HG03060 (cell line): Measurements from ENCODE around the gene SNRPA1.
"Not testable (repeated sequence)": the region's sequence is repeated elsewhere in the genome, so short reads cannot be mapped to it uniquely, and the experiment has no call there.

ENCODE experiments used
- ATAC-seq: cut with Tn5 transposase; IDR thresholded peaks from one replicate; pipeline ENCODE4 v1.9.1; 2021; ENCODE audit warnings: low read depth, moderate number of reproducible peaks; ENCODE audit not compliant: unreplicated experiment

SNRPA1 gene

GRCh38 chr15:101296418-101297405 lies 1.7 kb upstream of the SNRPA1 start:
- ATAC-seq, result no peak

DNA sequence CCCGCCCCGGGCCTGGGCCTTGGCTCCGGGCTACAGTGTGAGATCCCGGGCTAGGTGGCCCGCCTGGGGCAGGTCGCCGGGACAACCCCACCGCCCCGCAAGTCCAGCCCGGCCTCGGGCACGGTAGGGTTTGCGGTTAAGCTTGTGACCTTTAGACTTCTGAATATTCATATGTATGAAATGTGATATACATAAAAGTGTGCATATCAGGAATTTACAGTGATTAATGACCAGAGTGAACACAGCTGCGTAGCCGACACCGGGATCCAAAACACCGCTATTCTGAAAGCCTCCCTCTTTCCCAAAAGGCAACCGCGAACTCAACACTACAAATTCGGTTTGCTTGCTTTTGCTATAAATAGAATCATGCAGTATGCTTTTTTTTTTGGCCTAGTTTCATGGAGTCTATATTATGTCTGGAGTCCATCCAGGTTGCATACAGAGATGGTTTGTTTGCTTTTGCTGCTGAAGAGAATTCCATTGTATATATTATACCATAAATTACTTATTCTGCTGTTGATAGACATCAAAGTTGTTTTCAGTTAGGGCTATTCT lies 636 bp upstream of the SNRPA1 start:
- ATAC-seq, result no peak

DNA sequence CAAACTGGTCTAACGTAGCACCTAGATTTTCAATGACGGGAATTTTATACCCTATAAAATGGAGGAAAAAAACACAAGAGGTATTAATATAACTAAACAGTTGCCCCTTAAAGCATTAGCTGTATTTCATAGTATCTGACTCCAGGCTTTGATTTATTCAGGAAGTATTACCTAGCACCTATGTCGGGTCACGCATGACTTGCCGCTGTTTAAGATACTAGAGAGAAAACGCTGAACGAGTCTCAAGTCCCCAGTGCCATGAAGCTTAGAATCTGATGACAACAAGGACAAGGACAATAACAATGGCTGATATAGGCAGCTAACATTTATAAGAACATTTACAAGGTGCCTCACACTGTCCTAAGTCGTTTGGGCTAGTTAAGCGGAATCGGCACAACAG lies 1.9 kb downstream of the SNRPA1 start:
- no peak for ATAC-seq

GRCh38 chr15:101288905-101289513 lies 6.0 kb downstream of the SNRPA1 start:
- ATAC-seq, result no peak

- ATAC-seq, result not testable (repeated sequence)
Observed at GRCh38 chr15:101287342-101287741, 7.7 kb downstream of the SNRPA1 start.

DNA sequence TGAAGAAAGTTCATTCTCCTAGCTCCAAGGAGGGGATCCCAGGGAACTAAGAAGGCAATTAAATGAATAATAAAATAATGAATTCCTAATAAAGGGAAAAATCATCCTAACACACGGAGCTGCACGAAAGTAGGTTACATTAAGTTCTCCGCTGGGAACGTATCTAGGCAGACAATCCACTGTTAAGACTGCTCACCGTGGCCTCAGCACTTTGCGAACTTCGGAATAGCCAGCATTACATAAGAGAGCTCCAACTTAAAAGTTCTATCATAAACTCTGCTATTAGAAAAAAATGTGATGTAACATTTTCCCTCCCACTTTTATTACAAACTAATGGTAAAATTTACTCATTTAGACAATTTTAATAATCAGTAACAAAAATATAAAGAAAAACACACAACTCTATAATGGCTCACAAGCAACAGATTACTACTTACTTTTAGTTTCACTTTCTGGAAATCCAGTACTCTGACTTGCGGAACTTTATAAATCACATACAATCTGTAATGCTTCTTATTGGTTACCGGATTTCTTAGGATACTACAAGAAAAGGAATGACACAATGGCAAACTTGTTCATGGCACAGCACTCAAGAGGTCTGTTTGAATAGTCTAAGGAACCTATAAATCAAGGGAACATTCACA lies 8.5 kb downstream of the SNRPA1 start:
- ATAC-seq, result no peak

DNA sequence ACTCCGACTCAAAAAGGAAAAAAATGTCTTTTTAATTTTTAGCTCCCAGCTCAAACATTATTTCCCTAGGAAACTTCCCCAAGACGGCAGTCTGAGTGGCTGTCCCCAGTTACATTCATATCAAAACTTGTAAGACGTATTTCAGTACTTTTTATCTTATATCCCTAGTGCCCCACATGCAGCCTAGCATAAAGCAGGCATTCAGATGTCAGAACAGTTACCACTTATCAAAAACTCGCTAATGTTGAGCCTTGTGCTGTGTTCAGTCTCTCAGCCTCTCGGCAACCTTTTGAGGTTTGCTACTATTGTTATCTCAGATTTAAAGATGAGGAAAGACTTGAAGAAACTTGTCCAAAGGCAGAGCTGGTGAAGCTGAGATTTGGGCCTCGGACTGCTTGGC lies 11.1 kb downstream of the SNRPA1 start:
- ATAC-seq, result no peak

GRCh38 chr15:101280007-101280406 lies 15.0 kb downstream of the SNRPA1 start:
- ATAC-seq, result no peak

GRCh38 chr15:101277943-101278564 lies 17.0 kb downstream of the SNRPA1 start:
- ATAC-seq, result no peak

DNA sequence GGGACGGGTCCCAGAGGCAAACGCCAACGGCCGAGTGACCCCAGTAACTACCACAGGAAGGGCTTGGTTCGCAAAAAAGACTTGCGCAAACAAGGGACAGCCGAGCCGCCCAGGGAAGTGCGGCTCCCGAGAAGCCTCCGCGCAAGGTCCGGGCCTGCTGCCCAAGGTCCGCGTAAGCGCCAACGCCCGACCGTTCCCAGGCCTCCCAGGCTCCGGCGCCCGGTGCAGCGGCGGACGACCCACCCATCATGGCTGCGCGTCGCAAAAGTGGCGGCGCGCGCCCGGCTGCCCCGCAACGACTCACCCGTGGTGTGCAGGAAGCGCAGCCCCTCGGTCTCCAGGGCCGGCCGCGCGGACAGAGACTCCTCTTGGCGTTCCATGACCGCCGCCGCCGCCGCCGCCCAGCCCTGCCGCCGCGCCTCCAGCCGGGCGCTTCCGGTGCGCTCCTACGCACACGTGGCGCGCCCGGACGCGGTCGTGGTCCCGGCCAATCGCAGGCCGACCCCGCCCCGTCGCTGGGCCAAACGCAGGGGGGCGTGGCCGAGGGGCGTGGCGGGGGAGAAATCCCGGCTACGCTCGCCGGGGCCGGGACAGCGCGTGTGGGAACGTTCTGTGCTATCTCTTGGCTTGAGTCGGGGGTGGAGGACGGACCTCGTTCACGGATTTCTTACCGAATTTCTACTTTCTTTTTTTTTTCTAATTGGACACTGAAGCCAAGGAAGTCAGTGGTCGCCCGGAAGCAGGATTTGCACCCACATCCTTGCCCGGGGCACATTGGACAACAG lies 17.8 kb downstream of the SNRPA1 start, which contains the start of gene SELENOS:
Gene SELENOS (minus strand): TSS at position 448 of the 785 bp plus-strand sequence. CDS start 68 bp downstream, at position 380.
- peak; percentile 24 for ATAC-seq

GRCh38 chr15:101276501-101277037 lies 18.5 kb downstream of the SNRPA1 start:
- ATAC-seq, result peak; percentile 35

- no peak for ATAC-seq
Observed at GRCh38 chr15:101275018-101275417, 20.0 kb downstream of the SNRPA1 start.

DNA sequence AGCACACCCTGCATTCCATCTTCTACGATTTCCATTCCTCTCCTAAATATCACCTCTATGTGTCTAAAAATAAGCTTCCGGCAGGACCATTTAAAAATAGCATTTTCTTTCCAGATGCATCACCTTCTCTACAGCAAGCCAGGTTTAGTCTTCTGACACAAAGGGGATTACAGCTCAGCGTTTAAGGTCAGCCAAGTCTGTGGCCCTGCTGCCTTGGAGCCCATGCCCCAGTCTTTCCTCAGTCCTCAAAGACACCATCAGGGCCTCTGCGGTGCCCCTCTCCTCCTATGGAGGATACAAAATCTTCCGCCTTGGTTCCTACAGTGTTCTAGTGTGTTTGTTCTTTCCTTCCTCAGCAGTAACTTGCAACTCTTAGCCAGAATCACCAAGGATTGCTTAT lies 21.5 kb downstream of the SNRPA1 start:
- ATAC-seq, result no peak

DNA sequence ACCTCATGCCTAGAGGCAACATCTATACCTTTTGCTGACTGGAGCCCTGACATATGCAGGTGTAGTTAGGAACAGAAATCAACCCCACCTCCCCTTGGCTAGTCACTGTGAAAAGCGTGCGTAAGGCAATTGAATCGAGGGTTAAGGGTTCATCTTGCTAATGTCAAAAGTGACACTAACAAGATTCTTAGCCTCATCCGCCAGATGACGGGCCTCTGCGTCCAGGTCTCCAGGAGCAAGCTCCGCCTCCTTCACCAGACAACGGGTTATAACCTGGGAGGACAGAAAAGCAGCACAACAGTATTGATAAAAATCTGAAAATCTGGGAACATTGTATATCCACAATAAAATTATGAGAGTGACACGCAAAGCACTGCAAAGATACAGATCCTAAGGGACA lies 22.5 kb downstream of the SNRPA1 start:
- no peak for ATAC-seq

DNA sequence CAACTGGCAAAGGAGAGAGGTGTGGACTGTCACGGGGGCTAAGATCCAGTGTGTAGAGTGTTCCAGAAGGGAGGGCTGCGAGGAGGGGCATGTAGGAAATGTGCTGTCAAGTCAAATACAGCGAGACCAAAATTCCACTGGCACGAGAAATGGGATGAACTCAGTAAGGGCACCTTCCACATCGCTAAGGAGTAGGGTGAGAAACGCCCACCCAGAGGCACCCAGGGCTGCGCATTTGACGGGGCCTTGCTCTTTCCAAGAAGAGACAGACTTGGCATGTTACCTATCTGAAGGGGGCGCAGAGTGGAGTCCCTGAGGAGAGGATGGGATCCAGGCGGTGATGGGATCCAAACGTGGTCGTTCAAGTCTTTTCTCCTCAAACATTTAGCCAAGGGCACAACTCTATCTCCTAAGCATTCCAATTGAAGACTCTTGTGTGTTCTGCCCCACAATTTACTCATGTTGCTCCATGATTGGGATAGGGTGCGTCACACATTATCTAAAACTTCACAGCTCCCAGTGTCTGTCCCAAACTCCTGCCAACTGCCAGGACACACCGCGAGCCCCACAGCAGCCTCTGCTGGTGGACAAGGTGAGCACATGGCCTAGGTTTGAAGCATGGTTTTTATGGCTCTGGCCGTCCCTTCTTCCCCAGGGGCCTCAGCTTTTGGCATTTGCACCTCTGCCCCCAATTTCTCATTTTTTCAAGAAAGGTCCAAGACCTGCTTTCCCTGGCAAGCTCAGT lies 25.4 kb downstream of the SNRPA1 start:
- ATAC-seq, result no peak

- ATAC-seq, result no peak
Observed at GRCh38 chr15:101267320-101268104, 27.5 kb downstream of the SNRPA1 start.

DNA sequence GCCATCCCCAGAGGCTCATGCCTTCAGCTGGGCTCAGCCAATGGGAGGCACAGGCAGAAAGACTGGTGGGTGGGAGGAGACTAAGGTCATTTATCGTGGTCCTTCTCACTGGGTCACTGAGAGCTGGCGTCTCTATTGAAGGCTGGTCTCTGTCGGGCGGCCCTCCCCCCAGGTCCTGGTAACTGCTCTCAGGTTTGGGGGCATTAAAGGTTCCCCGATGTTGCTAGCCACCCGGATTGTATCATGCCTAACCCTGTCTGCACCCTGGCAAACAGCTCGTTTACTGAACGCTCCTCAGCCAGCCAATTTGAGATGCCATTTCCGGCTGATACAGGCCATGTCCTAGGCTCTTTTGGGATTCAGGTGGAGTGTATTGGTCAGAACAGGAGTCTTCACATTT lies 28.3 kb downstream of the SNRPA1 start:
- ATAC-seq, result no peak

DNA sequence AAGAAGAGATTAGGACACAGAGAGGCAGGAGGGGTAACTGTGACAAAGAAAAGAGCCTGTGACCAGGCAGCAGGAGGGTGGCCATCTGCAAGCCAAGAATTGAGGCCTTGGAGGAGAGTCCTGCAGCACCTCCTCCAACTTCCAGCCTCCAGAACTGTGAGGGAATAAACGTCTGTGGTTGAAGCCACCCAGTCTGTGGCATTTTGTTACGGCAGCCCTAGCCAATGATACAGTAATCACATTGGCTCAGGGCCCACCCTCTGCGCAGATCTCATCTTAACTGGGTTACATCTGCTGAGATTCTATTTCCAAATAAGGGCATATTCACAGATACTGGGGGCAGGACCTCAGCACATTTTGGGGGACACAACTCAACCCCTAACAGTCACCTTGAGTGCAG lies 29.0 kb downstream of the SNRPA1 start:
- ATAC-seq, result no peak
